Right lobe of liver (tissue), 6 donors: ENCODE measurements around the gene GNB3. TPM values are rescaled to one million over a fixed set of nuclear protein-coding genes. Genes with fewer than 3 reads are reported as not detected.

ENCODE experiments used
- ATAC-seq, 4 donors: fragments of 200-7000 bp; cut with Tn5 transposase; one replicate each; pipeline ENCODE4 v1.9.1; 2020; ENCODE audit warnings: mild to moderate bottlenecking in 4 of 4, moderate library complexity in 4 of 4
- DNase-seq, 3 donors: peaks; one replicate each; pipeline ENCODE4 v3.0.0-alpha.2; 2020
- H3K27ac ChIP-seq, 3 donors: fragments of 200-600 bp; one replicate each; pipeline ENCODE4 v1.8.0; 2022
- H3K27me3 ChIP-seq, 2 donors: fragments of 200-600 bp; one replicate each; pipeline ENCODE4 v1.8.0; 2022
- H3K36me3 ChIP-seq, 4 donors: fragments of 200-600 bp; sonication (generic) in 1 of 4; one replicate each; pipeline versions ENCODE4 v1.5.1 to v1.8.0; 2017 to 2022; ENCODE audit warnings: control low read depth in 1 of 4
- H3K4me1 ChIP-seq, 4 donors: fragments of 200-600 bp; sonication (generic) in 1 of 4; one replicate each; pipeline versions ENCODE4 v1.5.1 to v1.8.0; 2017 to 2022; ENCODE audit warnings: control low read depth in 1 of 4
- H3K4me3 ChIP-seq, 3 donors: fragments of 200-600 bp; one replicate each; pipeline ENCODE4 v1.8.0; 2022
- H3K9me3 ChIP-seq, 4 donors: fragments of 200-600 bp; sonication (generic) in 1 of 4; one replicate each; pipeline versions ENCODE4 v1.5.1 to v1.8.0; 2017 to 2022; ENCODE audit warnings: control low read depth in 1 of 4
- CTCF ChIP-seq, 4 donors: fragments of 200-600 bp in 3 of 4; fragments of 450-650 bp in 1 of 4; IDR thresholded peaks; one replicate each; pipeline versions ENCODE4 v1.5.1 to v1.8.0; 2016 to 2022; ENCODE audit warnings: antibody characterized with exemption in 4 of 4, mild to moderate bottlenecking in 2 of 4
- POLR2A ChIP-seq: fragments of 450-650 bp; IDR thresholded peaks from one replicate; pipeline ENCODE4 v1.6.1; 2017; ENCODE audit warnings: antibody characterized with exemption, mild to moderate bottlenecking
- WGBS: methylation state at CpG from one replicate; pipeline ENCODE4 v1.1.6; 2018; ENCODE audit warnings: low coverage, low lambda C conversion rate; ENCODE audit not compliant: insufficient coverage; ENCODE audit errors: missing lambda C conversion rate; 5-methylcytosine and 5-hydroxymethylcytosine counted together
- intact Hi-C, 2 donors: fragments of 100-400 bp; cut with DNase I; formaldehyde crosslinking; loops; one replicate each; pipeline versions ENCODE4 v1.11.2 to v1.14.1; 2022
- total RNA-seq, 6 experiments: library from RNA; depleted of rRNA in 2 of 6; stranded (reverse); fragments of >200 nt in 2 of 6; fragmentation: NEBNext Ultra II Directional in 3 of 6; extraction: Animal tissue kit (Norgen Biotek cat#: 25700) in 3 of 6; gene quantifications; one replicate each; pipeline versions ENCODE4 v1.1.0 to v1.2.4, GENCODE V29; 2016 to 2023
- donor health status: DM: no; HTN: yes; CAD: no.
- donor health status: DM: no; HTN: no; CAD: no.
- donor health status: DM: no; HTN: no; CAD: no.
- donor health status: DM: no; HTN: yes; CAD: no.
- donor health status: DM: no; HTN: yes; CAD: no.

GNB3 gene
- total RNA-seq, 6 experiments from 2014 or later = 0.17 to 0.51 (median 0.43) TPM; not detected in 2

- DNase-seq = peak in 1 of 3 donors; percentile 52
- TF ChIP-seq CTCF (IDR thresholded peaks at IDR 0.05) (no peak), POLR2A (no peak)
- ATAC-seq = no peak
Measured at GRCh38 chr12:6830286-6830890, 10.3 kb upstream of the GNB3 start.

GRCh38 chr12:6830999-6831398, 9.7 kb upstream of the GNB3 start:
- no peaks in the 10 kb centered on the region for H3K27me3 ChIP-seq
- WGBS = 49% methylated on average over 4 of the region's 6 CpGs
- TF ChIP-seq CTCF (IDR thresholded peaks at IDR 0.05) (no peak), POLR2A (no peak)
- no peaks in the 10 kb centered on the region for H3K9me3 ChIP-seq
- ATAC-seq (no peak), DNase-seq (no peak)
- H3K4me3 ChIP-seq = no peak overlapping the region
- H3K27ac ChIP-seq = no peak overlapping the region
- H3K36me3 ChIP-seq = no peaks in the 10 kb centered on the region
- intact Hi-C loops = loop anchor here in 1 of 2 donors (10.0 kb wide), 1 partner anchor 206 kb away; no protein-coding TSS in a partner anchor
- H3K4me1 ChIP-seq = peaks cover 0 to 5% (median 0%) of the 10 kb centered on the region in 4 donors

More at GRCh38 chr12:6830286-6830890, 10.3 kb upstream of the GNB3 start:
- Histone ChIP-seq H3K27me3 (no peaks in the 10 kb centered on the region), H3K4me3 (no peak overlapping the region), H3K36me3 (no peaks in the 10 kb centered on the region), H3K9me3 (no peaks in the 10 kb centered on the region), H3K27ac (no peak overlapping the region), H3K4me1 (peaks cover 0 to 5% (median 0%) of the 10 kb centered on the region in 4 donors)
- WGBS = 58% methylated on average over 7 of the region's 11 CpGs
- intact Hi-C loops = loop anchor here in 1 of 2 donors (10.0 kb wide), 1 partner anchor 206 kb away; no protein-coding TSS in a partner anchor

GRCh38 chr12:6831450-6831995, 9.2 kb upstream of the GNB3 start:
- 61% methylated on average over 6 of the region's 12 CpGs for WGBS
- ATAC-seq = no peak
- TF ChIP-seq POLR2A = no peak
- TF ChIP-seq CTCF (IDR thresholded peaks at IDR 0.05) = no peak
- Histone ChIP-seq H3K4me1 (peaks cover 0 to 5% (median 0%) of the 10 kb centered on the region in 4 donors), H3K27me3 (no peaks in the 10 kb centered on the region), H3K9me3 (no peaks in the 10 kb centered on the region), H3K27ac (no peak overlapping the region), H3K36me3 (no peaks in the 10 kb centered on the region), H3K4me3 (no peak overlapping the region)
- no peak for DNase-seq
- intact Hi-C loops = loop anchor here in 1 of 2 donors (10.0 kb wide), 1 partner anchor 207 kb away; no protein-coding TSS in a partner anchor

GRCh38 chr12:6832125-6832524, 8.6 kb upstream of the GNB3 start:
- Histone ChIP-seq H3K4me3 (no peak overlapping the region), H3K27ac (no peak overlapping the region), H3K4me1 (peaks cover 0 to 5% (median 0%) of the 10 kb centered on the region in 4 donors), H3K9me3 (no peaks in the 10 kb centered on the region), H3K36me3 (no peaks in the 10 kb centered on the region), H3K27me3 (no peaks in the 10 kb centered on the region)
- peak in 2 of 4 donors; percentile 24 to 38 for ATAC-seq
- DNase-seq = no peak
- intact Hi-C loops = loop anchor here in 1 of 2 donors (10.0 kb wide), 1 partner anchor 207 kb away; no protein-coding TSS in a partner anchor
- WGBS = 76% methylated on average over 4 of the region's 4 CpGs
- no peak for TF ChIP-seq CTCF (IDR thresholded peaks at IDR 0.05)
- no peak for TF ChIP-seq POLR2A
